OCI-LY7 (cell line): Measurements from ENCODE around the gene RPL12.

Experiments
- CTCF ChIP-seq: fragments of 200-600 bp; sonication (generic); conservative IDR thresholded peaks from 2 replicates; pipeline ENCODE4 v1.5.1; 2014; ENCODE audit warnings: mild to moderate bottlenecking, antibody characterized with exemption, low read length, moderate library complexity, mixed read lengths
- EZH2phosphoT487 ChIP-seq: fragments of 200-600 bp; sonication (generic); IDR thresholded peaks from 2 replicates; pipeline ENCODE4 v1.6.1; 2018; ENCODE audit warnings: low read depth, borderline replicate concordance, mild to moderate bottlenecking, mixed run types, antibody characterized with exemption, low read length, moderate library complexity, mixed read lengths

DNA sequence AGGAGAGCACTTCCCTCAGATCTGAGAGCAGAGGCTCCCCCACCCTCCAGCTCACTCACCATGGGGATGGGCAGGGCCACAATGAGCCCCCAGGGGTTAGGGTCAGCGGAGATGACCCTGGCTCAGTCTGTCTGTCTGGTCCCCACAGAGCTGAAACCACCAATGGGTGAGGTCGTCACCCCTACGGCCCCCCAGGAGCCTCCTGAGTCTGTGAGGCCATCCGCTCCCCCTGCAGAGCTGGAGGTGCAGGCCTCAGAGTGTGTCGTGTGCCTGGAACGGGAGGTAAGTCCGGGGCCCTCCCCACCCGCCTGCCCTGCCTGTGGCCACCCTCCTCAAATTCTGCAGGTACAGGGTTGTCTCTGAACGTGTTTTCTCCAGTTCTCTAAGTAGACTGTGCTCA, 49.7 kb upstream of the RPL12 start:
- TF ChIP-seq CTCF, result no peak
- TF ChIP-seq EZH2phosphoT487, result no peak
